Pancreas (tissue), 10 donors: ENCODE results near the gene RIMS4. TPM values are rescaled to one million over a fixed set of nuclear protein-coding genes. Genes with fewer than 3 reads are reported as not detected.

Experiments used
- ATAC-seq, 4 donors: fragments of 200-7000 bp; cut with Tn5 transposase; one replicate each; pipeline versions ENCODE4 v1.8.0 to v1.9.1; 2020; ENCODE audit warnings: mild to moderate bottlenecking in 4 of 4, moderate library complexity in 4 of 4
- DNase-seq, 6 donors: peaks; one replicate each; pipeline ENCODE4 v3.0.0-alpha.2; 2020
- FAIRE-seq: peaks from 2 replicates; lab custom pipeline; 2012; peaks lifted over from hg19 to GRCh38; lab: Jason Lieb, UNC
- H3K27ac ChIP-seq, 4 donors: fragments of 200-600 bp; sonication (generic); 1 replicate in 3 of 4; 2 replicates in 1 of 4; pipeline versions ENCODE4 v1.5.0 to v1.8.0; 2020
- H3K27me3 ChIP-seq, 4 donors: fragments of 200-600 bp; one replicate each; pipeline ENCODE4 v1.8.0; 2021
- H3K36me3 ChIP-seq, 3 donors: fragments of 200-600 bp; sonication (generic) in 1 of 3; one replicate each; pipeline versions ENCODE4 v1.5.0 to v1.8.0; 2020 to 2021
- H3K4me1 ChIP-seq, 3 donors: fragments of 200-600 bp; one replicate each; pipeline ENCODE4 v1.8.0; 2021
- H3K4me3 ChIP-seq, 4 donors: fragments of 200-600 bp; sonication (generic) in 2 of 4; one replicate each; pipeline versions ENCODE4 v1.5.0 to v1.8.0; 2020 to 2021
- H3K9me3 ChIP-seq, 4 donors: fragments of 200-600 bp; one replicate each; pipeline ENCODE4 v1.8.0; 2021
- CTCF ChIP-seq, 4 donors: fragments of 200-600 bp; sonication (generic) in 3 of 4; IDR thresholded peaks; one replicate each; pipeline versions ENCODE4 v1.5.0 to v1.8.0; 2021; ENCODE audit warnings: antibody characterized with exemption in 4 of 4
- WGBS, 2 donors: extraction: QIAGEN DNeasy Blood & Tissue Kit; methylation state at CpG; one replicate each; pipeline ENCODE4 v1.1.7; 2013; 5-methylcytosine and 5-hydroxymethylcytosine counted together
- intact Hi-C, 3 donors: fragments of 100-400 bp; cut with DNase I; formaldehyde crosslinking; loops; one replicate each; pipeline versions ENCODE4 v1.11.1 to v1.14.2; 2022
- polyA plus RNA-seq, 2 donors: library from polyadenylated mRNA; stranded (reverse); fragments of 200-250 nt; gene quantifications; one replicate each; pipeline ENCODE4 v1.2.3, GENCODE V29; 2013
- total RNA-seq, 6 donors: library from RNA; stranded (reverse); fragmentation: NEBNext Ultra II Directional in 4 of 6; extraction: Animal tissue kit (Norgen Biotek cat#: 25700) in 4 of 6; gene quantifications; one replicate each; pipeline versions ENCODE4 v1.2.1 to v1.2.4, GENCODE V29; 2021 to 2023
- donor health status: healthy with polysubstance abuse.
- donor health status: DM: no; HTN: no; CAD: no; lungs with moderate emphysema.
- donor health status: DM: no; HTN: no; CAD: no.
- donor health status: control.
- donor health status: control.
- donor health status: Bipolar disorder and iron deficiency.
- donor health status: DM: yes; HTN: yes; CAD: no.
- donor health status: DM: no; HTN: no; CAD: no.
- donor health status: DM: no; HTN: no; CAD: no.
- donor health status: DM: yes; HTN: yes; CAD: no.

Gene RIMS4
- total and polyA plus RNA-seq, 8 donors = 0.03 to 0.20 (median 0.08) TPM; not detected in 1

GRCh38 chr20:44843876-44844275 lies 33.5 kb upstream of the RIMS4 start:
- H3K27me3 ChIP-seq = no peaks in the 10 kb centered on the region
- H3K4me1 ChIP-seq = no peaks in the 10 kb centered on the region
- H3K36me3 ChIP-seq = no peaks in the 10 kb centered on the region
- WGBS, 2 donors = 45 to 61% methylated on average over 5 of the region's 5 CpGs
- TF ChIP-seq CTCF (IDR thresholded peaks at IDR 0.05) = no peak
- no peak overlapping the region for H3K27ac ChIP-seq
- ATAC-seq (no peak), FAIRE-seq (no peak), DNase-seq (no peak)
- H3K9me3 ChIP-seq = no peaks in the 10 kb centered on the region
- H3K4me3 ChIP-seq = no peak overlapping the region
- intact Hi-C loops = no loop called here

- no peak for ATAC-seq
- Histone ChIP-seq H3K27ac (no peak overlapping the region), H3K27me3 (no peaks in the 10 kb centered on the region), H3K9me3 (no peaks in the 10 kb centered on the region), H3K4me1 (no peaks in the 10 kb centered on the region), H3K4me3 (no peak overlapping the region), H3K36me3 (no peaks in the 10 kb centered on the region)
- intact Hi-C loops = no loop called here
- no peak for TF ChIP-seq CTCF (IDR thresholded peaks at IDR 0.05)
- FAIRE-seq = no peak
- WGBS, 2 donors = 58 to 65% methylated on average over 6 of the region's 6 CpGs
- DNase-seq = no peak
Measured at GRCh38 chr20:44841955-44842354, 31.6 kb upstream of the RIMS4 start.

DNA sequence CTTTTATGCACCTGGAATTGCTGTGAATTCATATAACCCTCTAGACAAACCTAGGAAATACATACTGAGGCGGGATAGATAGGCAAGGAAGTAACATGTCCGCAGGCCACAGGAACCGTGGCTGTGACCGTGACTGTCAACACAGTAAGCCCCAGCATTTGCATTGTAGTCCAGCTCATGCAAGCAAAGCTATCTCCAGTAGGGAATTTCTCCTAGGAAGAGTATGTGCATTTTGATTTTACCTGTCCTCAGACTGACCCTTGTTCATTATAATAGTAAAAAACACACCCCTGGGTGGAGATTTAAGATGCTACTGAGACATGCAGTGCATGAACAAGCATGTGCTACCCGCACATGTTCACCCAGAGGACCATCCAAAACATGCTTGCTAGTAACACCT lies 30.5 kb upstream of the RIMS4 start:
- intact Hi-C loops = no loop called here
- Histone ChIP-seq H3K27ac (no peak overlapping the region), H3K9me3 (no peaks in the 10 kb centered on the region), H3K4me3 (no peak overlapping the region), H3K4me1 (no peaks in the 10 kb centered on the region), H3K27me3 (no peaks in the 10 kb centered on the region), H3K36me3 (no peaks in the 10 kb centered on the region)
- DNase-seq = no peak
- WGBS, 2 donors = 71 to 81% methylated on average over 5 of the region's 5 CpGs
- ATAC-seq = no peak
- no peak for TF ChIP-seq CTCF (IDR thresholded peaks at IDR 0.05)
- no peak for FAIRE-seq

DNA sequence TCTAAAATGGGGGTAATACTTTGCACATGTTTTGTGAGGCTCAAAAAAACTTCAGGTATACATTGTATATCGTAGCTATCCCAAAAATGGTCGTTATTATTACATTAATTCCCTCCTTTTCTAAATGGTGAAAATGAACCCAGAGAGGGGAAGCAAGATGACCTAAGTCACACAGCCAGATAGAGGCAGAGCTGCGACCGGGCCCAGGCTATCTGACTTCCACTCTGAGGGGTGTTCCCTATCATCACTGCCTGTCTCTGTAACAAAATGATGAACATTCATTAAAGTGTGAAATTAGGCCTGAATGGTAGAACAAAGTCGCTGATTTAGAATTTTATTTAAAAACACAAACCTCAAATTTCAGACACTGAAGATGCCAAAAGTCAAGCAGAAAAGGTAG lies 29.1 kb upstream of the RIMS4 start:
- Histone ChIP-seq H3K27ac (no peak overlapping the region), H3K4me3 (no peak overlapping the region), H3K4me1 (no peaks in the 10 kb centered on the region), H3K27me3 (no peaks in the 10 kb centered on the region), H3K36me3 (no peaks in the 10 kb centered on the region), H3K9me3 (no peaks in the 10 kb centered on the region)
- TF ChIP-seq CTCF (IDR thresholded peaks at IDR 0.05) = no peak
- intact Hi-C loops = no loop called here
- no peak for FAIRE-seq
- 71 to 74% methylated on average over 5 of the region's 5 CpGs for WGBS, 2 donors
- no peak for ATAC-seq
- DNase-seq = no peak

DNA sequence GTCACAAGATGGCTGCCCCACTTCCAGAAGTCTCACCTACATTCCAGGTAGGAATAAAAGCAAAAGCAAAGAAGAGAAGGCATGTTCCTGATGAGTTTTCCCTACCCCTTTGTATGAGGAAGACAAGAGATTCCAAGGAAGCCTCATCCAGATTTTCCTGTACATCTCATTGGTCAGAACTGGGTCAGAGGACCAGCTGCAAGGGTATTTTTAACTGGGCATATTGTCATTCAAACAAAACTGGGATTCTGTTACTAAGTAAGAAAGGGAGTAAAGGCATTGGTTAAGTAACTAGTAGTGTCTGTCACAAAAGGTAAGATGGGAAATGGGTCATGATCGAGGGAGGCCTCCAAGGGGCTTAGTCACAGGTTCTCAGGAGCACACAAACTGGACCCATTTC lies 28.2 kb upstream of the RIMS4 start:
- no peak for TF ChIP-seq CTCF (IDR thresholded peaks at IDR 0.05)
- Histone ChIP-seq H3K4me1 (no peaks in the 10 kb centered on the region), H3K4me3 (no peak overlapping the region), H3K36me3 (no peaks in the 10 kb centered on the region), H3K27me3 (no peaks in the 10 kb centered on the region), H3K27ac (no peak overlapping the region), H3K9me3 (no peaks in the 10 kb centered on the region)
- ATAC-seq = no peak
- intact Hi-C loops = no loop called here
- WGBS, 2 donors = 80 to 94% methylated on average over 1 of the region's 1 CpG
- DNase-seq = no peak
- FAIRE-seq = no peak
